ENCODE data around the gene PLB1. TPM values are rescaled to one million over a fixed set of nuclear protein-coding genes. Genes with fewer than 3 reads are reported as not detected.

PLB1 gene
- total RNA-seq, 1 experiment from 2014 or later, result 0.40 TPM

DNA sequence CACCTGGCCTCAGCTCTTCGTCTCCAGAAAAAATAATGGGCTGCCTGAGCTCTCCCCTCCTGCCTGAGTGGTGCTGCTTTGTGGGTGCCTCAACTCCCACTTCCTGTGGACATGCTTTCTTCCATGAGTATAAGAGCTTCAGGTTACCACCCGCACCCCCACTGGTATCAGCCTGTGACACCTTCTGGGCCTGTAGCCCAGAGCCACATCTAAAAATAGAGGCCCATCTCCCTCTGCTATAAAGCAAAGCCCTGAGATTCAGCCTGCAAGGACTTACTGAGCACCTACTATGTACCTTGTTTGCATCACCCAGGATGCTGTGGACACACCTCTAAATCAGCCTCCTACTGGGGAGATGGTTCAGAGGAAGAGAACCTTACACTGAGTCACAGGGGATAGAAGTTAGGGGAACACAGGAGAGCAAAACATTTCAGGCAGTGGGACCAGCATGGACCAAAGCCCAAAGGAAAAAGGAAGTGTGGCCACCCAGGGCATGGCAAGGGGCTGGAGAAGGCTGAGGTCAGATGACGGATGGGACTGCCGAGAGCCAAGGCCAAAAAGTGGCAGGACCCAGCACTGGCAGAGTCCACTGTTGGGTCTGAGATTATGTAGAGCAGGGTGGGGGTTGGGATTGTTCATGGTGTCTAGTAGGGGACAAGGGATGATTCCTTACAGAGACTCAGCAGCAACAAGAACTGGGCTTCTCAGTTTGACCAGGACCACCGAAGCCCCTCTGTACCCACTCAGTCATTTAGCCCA, 132.0 kb downstream of the PLB1 start:
- CTCF ChIA-PET, result no interaction called here
- intact Hi-C loops (cut with micrococcal nuclease), result no loop called here
- DNase-seq (no peak), ATAC-seq (no peak)
- Histone ChIP-seq H2AFZ (ENCODE audit: low read length) (no peak overlapping the region), H3K27ac (ENCODE audit: low read length) (no peak overlapping the region), H3K4me1 (ENCODE audit: insufficient read depth, low read length) (peaks cover 2% of the 10 kb centered on the region), H3K79me2 (ENCODE audit: low read length) (no peaks in the 10 kb centered on the region), H3K9me2 (replicated peaks; ENCODE audit: low read length) (no peaks in the 10 kb centered on the region), H3K27me3 (ENCODE audit: low read length) (no peaks in the 10 kb centered on the region), H3F3A (ENCODE audit: low read length, unreplicated experiment) (no peaks in the 10 kb centered on the region), H3K4me2 (ENCODE audit: low read length) (no peak overlapping the region), H4K20me1 (ENCODE audit: low read length) (no peaks in the 10 kb centered on the region), H3K9me3 (ENCODE audit: low read length) (no peaks in the 10 kb centered on the region), H3K4me3 (ENCODE audit: low read length) (no peak overlapping the region), H3K36me3 (ENCODE audit: low read depth, low read length) (no peaks in the 10 kb centered on the region), H3K9ac (ENCODE audit: low read length) (no peak overlapping the region)
- BruUV-seq (replicated peaks), result no TSS peak
- POLR2A ChIA-PET (ENCODE audit: unreplicated experiment), result no interaction called here
- TF ChIP-seq, protein P1, sequence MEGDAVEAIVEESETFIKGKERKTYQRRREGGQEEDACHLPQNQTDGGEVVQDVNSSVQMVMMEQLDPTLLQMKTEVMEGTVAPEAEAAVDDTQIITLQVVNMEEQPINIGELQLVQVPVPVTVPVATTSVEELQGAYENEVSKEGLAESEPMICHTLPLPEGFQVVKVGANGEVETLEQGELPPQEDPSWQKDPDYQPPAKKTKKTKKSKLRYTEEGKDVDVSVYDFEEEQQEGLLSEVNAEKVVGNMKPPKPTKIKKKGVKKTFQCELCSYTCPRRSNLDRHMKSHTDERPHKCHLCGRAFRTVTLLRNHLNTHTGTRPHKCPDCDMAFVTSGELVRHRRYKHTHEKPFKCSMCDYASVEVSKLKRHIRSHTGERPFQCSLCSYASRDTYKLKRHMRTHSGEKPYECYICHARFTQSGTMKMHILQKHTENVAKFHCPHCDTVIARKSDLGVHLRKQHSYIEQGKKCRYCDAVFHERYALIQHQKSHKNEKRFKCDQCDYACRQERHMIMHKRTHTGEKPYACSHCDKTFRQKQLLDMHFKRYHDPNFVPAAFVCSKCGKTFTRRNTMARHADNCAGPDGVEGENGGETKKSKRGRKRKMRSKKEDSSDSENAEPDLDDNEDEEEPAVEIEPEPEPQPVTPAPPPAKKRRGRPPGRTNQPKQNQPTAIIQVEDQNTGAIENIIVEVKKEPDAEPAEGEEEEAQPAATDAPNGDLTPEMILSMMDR (conservative IDR thresholded peaks at IDR 0.05; ENCODE audit: low read depth, low read length), result no peak
- TF ChIP-seq EZH2phosphoT487 (IDR thresholded peaks at IDR 0.05; ENCODE audit: borderline replicate concordance, low read length), result no peak
- TF ChIP-seq EZH2 (IDR thresholded peaks at IDR 0.05; ENCODE audit: low read length, unreplicated experiment), result no peak

DNA sequence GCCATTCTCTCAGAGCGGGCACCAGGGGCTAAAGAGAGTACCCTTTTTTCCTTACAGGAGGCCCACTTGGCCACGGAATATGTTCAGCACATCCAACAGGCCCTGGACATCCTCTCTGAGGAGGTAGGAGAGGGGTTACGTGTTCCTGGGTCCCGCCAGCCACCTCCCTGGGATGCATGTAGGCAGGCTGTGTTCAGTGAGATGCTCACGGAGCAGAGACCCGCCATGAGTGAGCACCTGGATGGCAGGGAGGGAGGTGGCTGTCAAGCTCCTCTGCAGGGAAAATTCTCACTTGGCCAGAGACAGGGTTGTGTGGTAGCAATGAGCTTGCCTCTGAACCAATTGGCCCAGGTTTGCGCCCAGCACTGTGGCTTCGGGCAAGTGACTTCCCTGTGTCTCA, 132.6 kb downstream of the PLB1 start:
- CTCF ChIA-PET, result no interaction called here
- H3K79me2 ChIP-seq (ENCODE audit: low read length), result no peaks in the 10 kb centered on the region
- POLR2A ChIA-PET (ENCODE audit: unreplicated experiment), result no interaction called here
- H3K9me2 ChIP-seq (replicated peaks; ENCODE audit: low read length), result no peaks in the 10 kb centered on the region
- H3F3A ChIP-seq (ENCODE audit: low read length, unreplicated experiment), result no peaks in the 10 kb centered on the region
- no peaks in the 10 kb centered on the region for H3K36me3 ChIP-seq (ENCODE audit: low read depth, low read length)
- no peaks in the 10 kb centered on the region for H4K20me1 ChIP-seq (ENCODE audit: low read length)
- intact Hi-C loops (cut with micrococcal nuclease), result no loop called here
- BruUV-seq (replicated peaks), result no TSS peak
- ATAC-seq (no peak), DNase-seq (no peak)
- no peak for TF ChIP-seq EZH2 (IDR thresholded peaks at IDR 0.05; ENCODE audit: low read length, unreplicated experiment)
- TF ChIP-seq, protein P1 (conservative IDR thresholded peaks at IDR 0.05; ENCODE audit: low read depth, low read length), result no peak
- no peak for TF ChIP-seq EZH2phosphoT487 (IDR thresholded peaks at IDR 0.05; ENCODE audit: borderline replicate concordance, low read length)
- H3K4me2 ChIP-seq (ENCODE audit: low read length), result no peak overlapping the region
- H3K27me3 ChIP-seq (ENCODE audit: low read length), result no peaks in the 10 kb centered on the region
- H3K4me3 ChIP-seq (ENCODE audit: low read length), result no peak overlapping the region
- no peak overlapping the region for H2AFZ ChIP-seq (ENCODE audit: low read length)
- H3K27ac ChIP-seq (ENCODE audit: low read length), result no peak overlapping the region
- peaks cover 8% of the 10 kb centered on the region for H3K4me1 ChIP-seq (ENCODE audit: insufficient read depth, low read length)
- no peak overlapping the region for H3K9ac ChIP-seq (ENCODE audit: low read length)
- H3K9me3 ChIP-seq (ENCODE audit: low read length), result no peaks in the 10 kb centered on the region

DNA sequence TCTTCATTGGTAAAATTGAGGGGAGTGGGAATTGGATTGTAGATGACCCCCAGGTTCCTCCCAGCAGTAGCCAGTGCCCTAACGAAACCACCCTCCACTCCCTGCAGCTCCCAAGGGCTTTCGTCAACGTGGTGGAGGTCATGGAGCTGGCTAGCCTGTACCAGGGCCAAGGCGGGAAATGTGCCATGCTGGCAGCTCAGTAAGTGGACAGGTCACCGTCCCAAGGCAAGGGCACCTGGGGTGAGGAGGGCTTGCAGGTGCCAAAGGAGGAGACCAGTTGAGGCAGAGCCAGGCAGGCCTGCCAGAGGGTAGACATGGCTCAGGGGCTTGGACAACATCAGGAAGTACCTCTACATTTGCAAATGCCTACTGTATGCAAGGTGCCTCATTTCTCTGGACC, 133.1 kb downstream of the PLB1 start:
- no peak overlapping the region for H3K9ac ChIP-seq (ENCODE audit: low read length)
- no TSS peak for BruUV-seq (replicated peaks)
- H3K4me1 ChIP-seq (ENCODE audit: insufficient read depth, low read length), result peaks cover 12% of the 10 kb centered on the region
- ChIA-PET POLR2A (ENCODE audit: unreplicated experiment) (no interaction called here), CTCF (no interaction called here)
- ATAC-seq, result no peak
- H3K79me2 ChIP-seq (ENCODE audit: low read length), result no peaks in the 10 kb centered on the region
- H4K20me1 ChIP-seq (ENCODE audit: low read length), result no peaks in the 10 kb centered on the region
- H2AFZ ChIP-seq (ENCODE audit: low read length), result no peak overlapping the region
- DNase-seq, result no peak
- TF ChIP-seq, protein P1 (conservative IDR thresholded peaks at IDR 0.05; ENCODE audit: low read depth, low read length), result no peak
- TF ChIP-seq EZH2 (IDR thresholded peaks at IDR 0.05; ENCODE audit: low read length, unreplicated experiment) (no peak), EZH2phosphoT487 (IDR thresholded peaks at IDR 0.05; ENCODE audit: borderline replicate concordance, low read length) (no peak)
- intact Hi-C loops (cut with micrococcal nuclease), result no loop called here
- no peaks in the 10 kb centered on the region for H3K27me3 ChIP-seq (ENCODE audit: low read length)
- no peak overlapping the region for H3K27ac ChIP-seq (ENCODE audit: low read length)
- no peaks in the 10 kb centered on the region for H3K36me3 ChIP-seq (ENCODE audit: low read depth, low read length)
- no peaks in the 10 kb centered on the region for H3K9me3 ChIP-seq (ENCODE audit: low read length)
- H3K4me3 ChIP-seq (ENCODE audit: low read length), result no peak overlapping the region
- H3F3A ChIP-seq (ENCODE audit: low read length, unreplicated experiment), result no peaks in the 10 kb centered on the region
- no peaks in the 10 kb centered on the region for H3K9me2 ChIP-seq (replicated peaks; ENCODE audit: low read length)
- H3K4me2 ChIP-seq (ENCODE audit: low read length), result no peak overlapping the region
